ENCODE data around the gene RDH13.

DNA sequence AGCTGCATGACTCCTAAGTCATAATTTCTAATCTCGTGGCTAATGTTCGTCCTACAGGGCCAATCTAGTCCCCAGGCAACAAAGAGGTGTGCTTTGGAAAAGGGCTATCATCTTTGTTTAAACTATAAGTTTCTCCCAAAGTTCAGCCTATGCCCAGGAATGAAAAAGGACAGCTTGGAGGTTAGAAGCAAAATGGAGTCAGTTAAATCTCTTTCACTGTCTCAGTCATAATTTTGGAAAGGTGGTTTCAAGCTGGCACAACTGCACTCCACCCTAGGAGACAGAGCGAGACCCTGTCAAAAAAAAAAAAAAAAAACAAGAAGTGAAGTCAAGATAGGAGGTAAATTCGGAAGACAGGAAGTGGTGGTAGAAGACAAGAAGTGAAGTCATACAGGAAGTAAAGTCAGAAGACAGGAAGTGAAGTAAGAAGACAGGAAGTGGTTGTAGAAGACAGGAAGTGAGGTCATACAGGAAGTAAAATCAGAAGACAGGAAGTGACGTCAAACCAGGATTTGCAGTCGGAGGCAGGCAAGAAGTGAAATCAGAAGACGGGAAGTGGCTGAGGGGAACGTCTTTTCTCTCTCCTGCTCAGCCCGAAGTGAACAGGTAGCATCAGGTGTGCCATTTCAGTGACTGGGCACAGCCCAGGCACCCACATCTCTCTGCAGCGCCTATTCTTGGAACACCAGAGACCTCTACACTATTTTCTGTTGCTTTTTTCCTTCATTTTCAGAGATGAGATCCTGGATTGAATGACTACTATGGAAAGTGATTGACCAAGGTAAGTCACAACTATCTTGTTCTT, 57.1 kb downstream of the RDH13 start:
- TF ChIP-seq EZH2 (IDR thresholded peaks at IDR 0.05; ENCODE audit: insufficient read depth, poor library complexity, severe bottlenecking) (no peak), EZH2phosphoT487 (IDR thresholded peaks at IDR 0.05; ENCODE audit: insufficient read depth, low read depth) (no peak)
